HG03432 (cell line): Measurements from ENCODE around the gene F2RL1.
A peak's percentile ranks its signal among the peaks of the same experiment; 100 is the strongest.
"Not testable (repeated sequence)": the region's sequence is repeated elsewhere in the genome, so short reads cannot be mapped to it uniquely, and the experiment has no call there.

Experiments
- ATAC-seq: cut with Tn5 transposase; IDR thresholded peaks from one replicate; pipeline ENCODE4 v1.9.1; 2021; ENCODE audit warnings: mild to moderate bottlenecking, moderate library complexity; ENCODE audit not compliant: unreplicated experiment

F2RL1 gene

GRCh38 chr5:76818844-76819831, at the start of gene F2RL1:
Gene F2RL1 (plus strand): TSS chr5:76819030. CDS start chr5:76819183, 153 bp downstream.
- ATAC-seq = no peak

DNA sequence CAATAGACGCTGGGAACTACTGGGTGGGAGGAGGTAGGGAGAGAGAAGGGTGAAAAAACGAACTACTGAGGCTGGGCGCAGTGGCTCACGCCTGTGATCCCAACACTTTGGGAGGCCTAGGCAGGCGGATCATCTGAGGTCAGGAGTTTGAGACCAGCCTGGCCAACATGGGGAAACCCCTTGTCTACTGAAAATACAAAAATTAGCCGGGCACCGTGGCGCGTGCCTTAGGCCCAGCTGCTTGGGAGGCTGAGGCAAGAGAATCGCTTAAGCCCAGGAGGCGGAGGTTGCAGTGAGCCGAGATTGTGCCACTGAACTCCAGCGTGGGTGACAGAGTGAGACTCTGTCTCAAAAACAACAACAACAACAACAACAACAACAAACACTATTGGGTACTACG, 47.8 kb upstream of the F2RL1 start:
- not testable (repeated sequence) for ATAC-seq

- ATAC-seq = no peak
Observed at GRCh38 chr5:76771705-76772405, 47.0 kb upstream of the F2RL1 start.

- ATAC-seq = no peak
Observed at GRCh38 chr5:76775921-76776320, 42.9 kb upstream of the F2RL1 start.

- ATAC-seq = no peak
Observed at GRCh38 chr5:76776391-76776790, 42.4 kb upstream of the F2RL1 start.

DNA sequence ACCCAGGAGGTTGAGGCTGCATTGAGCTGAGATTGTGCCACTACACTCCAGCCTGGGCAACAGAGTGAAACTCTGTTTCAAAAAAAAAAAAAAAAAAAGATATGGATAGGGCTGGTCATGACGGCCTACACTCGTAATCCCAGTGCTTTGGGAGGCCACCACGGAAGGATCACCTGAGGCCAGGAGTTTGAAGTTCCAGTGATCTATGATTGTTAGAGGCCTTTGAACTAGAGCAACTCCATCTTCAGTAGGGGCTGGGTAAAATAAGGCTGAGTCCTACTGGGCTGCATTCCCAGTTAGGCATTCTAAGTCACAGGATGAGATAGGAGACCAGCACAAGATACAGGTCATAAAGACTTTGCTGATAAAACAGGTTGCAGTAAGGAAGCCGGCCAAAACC, 38.2 kb upstream of the F2RL1 start:
- ATAC-seq = not testable (repeated sequence)

DNA sequence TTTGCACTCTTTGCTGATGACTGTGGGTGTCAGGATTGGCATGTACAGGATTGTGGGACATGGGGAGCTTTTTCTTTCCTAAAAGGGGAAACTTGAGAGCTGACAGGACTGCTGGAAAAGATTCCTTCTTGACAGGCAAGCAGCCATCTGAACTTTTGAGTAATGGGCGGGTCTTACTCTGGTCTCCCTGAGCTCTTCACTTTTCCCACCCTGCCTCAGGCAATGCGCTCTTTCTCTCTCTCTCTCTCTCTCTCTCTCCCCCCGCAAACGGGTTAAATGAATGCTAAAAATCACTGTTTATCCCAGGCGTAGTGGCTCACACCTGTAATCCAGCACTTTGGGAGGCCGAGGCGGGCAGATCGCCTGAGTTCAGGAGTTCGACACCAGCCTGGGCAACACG, 37.1 kb upstream of the F2RL1 start:
- ATAC-seq = no peak

DNA sequence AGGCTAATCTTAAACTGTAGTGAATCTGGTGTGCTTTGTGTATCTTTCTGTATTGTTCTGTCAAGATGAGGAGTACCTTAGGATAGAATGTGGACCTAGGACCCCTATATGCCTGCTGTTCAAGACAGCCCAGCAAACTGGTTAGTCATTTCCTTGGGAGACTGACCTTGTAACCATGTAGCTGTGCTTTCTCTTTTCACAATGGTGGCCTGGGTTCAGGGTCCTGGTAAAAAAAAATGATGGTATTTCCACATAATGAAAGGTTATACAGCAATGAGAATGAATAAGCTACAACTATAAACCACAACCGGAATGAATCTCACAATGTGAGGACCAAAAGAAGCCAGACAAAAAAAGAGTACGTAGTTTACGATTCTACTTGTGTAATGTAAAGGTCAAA, 36.4 kb upstream of the F2RL1 start:
- ATAC-seq = no peak

- ATAC-seq = no peak
Observed at GRCh38 chr5:76787237-76787636, 31.6 kb upstream of the F2RL1 start.

DNA sequence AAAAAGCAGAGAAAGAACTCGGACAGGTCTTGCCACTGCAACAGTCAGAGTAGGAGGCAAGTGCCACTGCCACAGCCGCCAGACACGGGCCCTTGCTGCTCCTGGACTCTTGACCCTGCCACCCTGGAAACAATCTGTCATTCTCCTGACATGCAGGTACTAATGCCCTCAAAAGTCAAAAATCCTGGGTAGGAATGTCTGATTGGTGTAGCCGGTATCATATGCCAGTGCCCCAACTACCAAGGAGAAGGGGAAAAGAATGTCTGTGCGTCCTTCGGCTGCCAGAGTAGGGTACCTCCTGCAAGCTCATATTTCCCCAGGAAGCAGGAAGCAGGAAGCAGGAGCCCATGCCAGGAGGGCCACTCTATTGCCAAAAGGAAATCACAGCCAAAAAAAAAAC, 30.5 kb upstream of the F2RL1 start:
- no peak for ATAC-seq

- not testable (repeated sequence) for ATAC-seq
Observed at GRCh38 chr5:76789275-76789674, 29.6 kb upstream of the F2RL1 start.

DNA sequence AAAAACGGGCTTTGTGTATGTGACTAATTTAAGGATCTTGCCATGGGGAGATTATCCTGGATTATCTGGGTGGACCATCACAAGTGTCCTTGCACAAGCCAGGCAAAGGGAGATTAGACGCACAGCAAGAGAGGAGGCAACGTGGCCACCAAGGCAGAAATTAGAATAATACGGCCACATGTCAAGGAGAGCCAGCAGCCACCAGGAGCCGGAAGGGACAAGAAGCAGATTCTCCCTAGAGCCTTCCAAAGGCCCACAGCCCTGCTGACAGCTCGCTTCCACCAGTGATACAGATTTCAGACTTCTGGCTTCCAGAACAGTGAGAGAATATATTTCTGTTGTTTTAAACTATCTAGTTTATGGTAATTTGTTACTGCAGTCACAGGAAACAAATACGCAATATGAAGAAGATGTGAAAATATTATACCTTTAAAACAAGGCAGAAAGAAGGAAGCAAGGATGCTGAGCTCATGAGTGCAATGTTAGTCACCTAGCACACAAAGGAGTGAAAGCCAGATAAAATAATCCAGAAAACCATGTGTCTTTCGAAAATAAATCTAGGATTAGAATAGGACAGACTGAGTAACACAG, 28.7 kb upstream of the F2RL1 start:
- no peak for ATAC-seq

DNA sequence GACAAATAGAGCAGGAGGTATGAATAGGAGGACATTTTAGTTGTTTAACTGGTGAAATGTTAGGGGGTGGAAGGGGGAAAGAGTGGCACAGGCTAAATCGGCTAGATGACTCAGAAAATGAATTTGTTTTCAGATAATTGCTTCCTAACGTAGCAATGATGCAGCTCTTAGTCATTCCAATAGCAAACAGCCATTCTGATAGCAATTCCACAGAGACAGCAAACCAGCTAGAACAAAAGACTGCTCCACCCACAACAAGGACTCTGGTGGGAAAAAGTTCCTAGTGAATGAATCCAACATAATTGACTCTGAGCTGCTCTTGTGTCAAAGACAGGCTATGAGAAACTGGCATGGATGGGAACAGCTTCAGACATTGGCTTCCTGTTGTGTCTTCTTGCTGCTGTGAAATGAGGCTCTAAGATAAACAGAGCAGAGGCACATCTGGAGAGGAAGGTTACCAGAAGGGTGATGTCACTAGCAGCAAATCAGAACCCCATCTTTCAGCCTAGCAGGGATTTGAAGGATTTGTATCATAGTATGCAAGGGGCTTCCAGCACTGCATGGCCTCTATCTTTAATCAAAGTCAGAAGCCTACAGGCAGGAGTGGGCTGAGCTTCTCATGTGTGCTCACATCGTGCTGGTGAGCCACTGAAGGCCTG, 28.1 kb upstream of the F2RL1 start:
- peak; percentile 48 for ATAC-seq

GRCh38 chr5:76791461-76791860, 27.4 kb upstream of the F2RL1 start:
- ATAC-seq = no peak

DNA sequence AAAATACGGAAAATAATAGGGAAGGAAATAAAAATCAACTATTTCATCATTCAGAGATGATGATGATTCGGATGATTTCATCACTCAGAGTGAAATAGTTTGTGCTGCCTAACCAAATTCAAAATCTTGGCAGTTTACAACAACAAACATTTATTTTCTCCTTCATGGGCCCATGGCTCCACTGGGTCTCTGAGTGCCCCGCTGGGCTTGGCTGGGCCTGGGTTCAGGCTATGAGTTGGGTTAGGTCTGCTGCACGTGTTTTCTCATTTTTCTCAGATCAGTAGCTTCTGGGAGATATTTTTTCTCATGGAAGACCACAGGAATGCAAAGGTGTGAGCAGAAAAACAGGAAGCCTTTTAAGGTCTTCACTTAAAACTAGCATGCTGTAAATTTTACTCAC, 24.0 kb upstream of the F2RL1 start:
- ATAC-seq = no peak

GRCh38 chr5:76799588-76799987, 19.2 kb upstream of the F2RL1 start:
- ATAC-seq = no peak

DNA sequence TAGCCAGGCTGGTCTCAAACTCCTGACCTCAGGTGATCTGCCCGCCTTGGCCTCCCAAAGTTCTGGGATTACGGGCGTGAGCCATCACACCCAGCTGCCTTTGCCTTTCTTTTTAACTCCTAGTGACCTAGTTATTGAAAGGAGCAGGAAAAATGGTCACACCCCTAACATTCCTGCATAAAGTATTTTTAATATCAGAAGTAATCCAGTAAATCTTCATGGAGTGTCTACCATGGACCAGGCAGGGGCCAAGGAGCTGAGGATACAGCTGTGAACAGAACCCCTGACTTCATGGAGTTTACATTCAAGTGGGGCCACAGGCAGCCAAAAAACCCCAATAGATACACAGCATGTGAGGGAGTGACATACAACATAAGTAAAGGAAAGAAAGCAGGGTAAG, 18.3 kb upstream of the F2RL1 start:
- no peak for ATAC-seq

DNA sequence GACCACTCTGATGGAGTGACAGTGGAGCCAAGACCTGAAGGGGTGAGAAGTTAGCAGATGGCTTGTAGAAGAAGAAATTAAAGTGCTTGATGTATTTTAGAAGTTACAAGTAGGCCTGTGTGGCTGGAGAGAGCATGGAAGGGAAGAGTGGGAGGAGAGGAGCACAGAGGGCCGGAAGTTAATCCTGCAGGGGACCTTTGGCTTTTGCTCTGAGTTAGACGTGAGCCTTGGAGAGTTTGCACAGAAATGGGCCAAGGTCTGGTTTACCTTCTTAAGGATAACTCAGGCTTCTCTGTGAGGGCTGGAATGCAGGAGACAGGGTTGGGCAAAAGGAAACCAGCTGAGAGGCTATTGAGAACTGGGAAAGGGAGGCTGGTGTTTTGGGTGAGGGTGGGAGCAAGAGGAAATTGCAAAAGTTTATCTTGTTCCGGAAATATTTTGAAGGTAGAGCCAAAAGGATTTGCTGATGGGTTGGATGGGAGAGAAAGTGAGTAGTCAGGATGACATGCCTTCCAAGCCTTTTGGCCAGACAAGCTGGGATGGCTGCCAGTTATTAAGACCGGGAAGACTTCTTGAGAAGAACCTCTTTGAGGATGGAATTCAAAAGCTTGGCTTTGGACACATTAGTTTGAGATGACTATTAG, 17.5 kb upstream of the F2RL1 start:
- no peak for ATAC-seq

DNA sequence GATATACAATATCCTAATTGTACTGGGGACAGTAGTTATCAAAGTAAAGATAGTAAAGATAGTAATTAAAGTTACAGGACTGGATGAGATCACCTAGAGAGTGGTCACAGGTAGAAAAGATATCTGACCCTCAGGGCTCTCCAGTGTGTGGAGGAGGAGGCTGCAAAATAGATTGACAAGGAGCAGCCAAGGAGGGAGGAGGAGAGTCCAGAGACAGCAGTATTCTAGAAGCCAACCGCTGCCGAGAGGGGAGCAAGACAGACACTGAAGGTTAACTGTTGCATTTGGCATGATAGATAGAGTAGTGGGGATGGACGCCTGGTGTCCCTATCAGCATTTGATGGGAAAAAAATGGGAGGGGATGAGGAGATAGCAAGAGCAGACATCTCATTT, 17.0 kb upstream of the F2RL1 start:
- ATAC-seq = no peak

DNA sequence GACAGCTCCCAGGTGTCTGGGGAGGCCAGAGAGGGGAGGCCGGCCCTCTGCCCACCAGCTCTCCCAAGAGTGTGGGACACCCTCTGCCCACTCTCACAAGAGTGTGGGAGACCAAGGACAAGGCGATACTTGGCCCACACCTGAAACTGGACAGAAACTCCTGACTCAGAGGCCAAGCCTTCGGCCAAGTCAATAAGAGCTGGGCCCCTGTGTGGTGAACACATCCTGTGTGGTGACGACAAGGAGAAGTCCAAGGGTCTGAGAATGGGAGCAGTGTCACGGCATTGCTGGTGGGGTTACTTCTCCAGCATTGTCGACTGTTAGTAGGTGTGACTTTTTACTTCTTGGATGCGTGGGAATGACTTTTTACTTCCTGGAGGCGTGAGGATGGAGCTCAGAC, 14.6 kb upstream of the F2RL1 start:
- no peak for ATAC-seq
